Lower leg skin (tissue), 3 donors: ENCODE results near the gene WWOX.

Source experiments
- CTCF ChIP-seq, 3 donors: fragments of 450-650 bp; IDR thresholded peaks; one replicate each; pipeline ENCODE4 v1.5.1; 2016; ENCODE audit warnings: antibody characterized with exemption in 3 of 3, mild to moderate bottlenecking in 3 of 3, moderate library complexity in 2 of 3
- POLR2A ChIP-seq, 2 donors: fragments of 450-650 bp; IDR thresholded peaks; one replicate each; pipeline ENCODE4 v1.6.1; 2016 to 2017; ENCODE audit warnings: antibody characterized with exemption in 2 of 2, mild to moderate bottlenecking in 1 of 2, moderate library complexity in 1 of 2

GRCh38 chr16:79076047-79076767 is 976.8 kb downstream of the WWOX start:
- TF ChIP-seq POLR2A (IDR thresholded peaks at IDR 0.05) = no peak
- TF ChIP-seq CTCF (IDR thresholded peaks at IDR 0.05) = no peak
